Gastroesophageal sphincter (tissue), 4 donors: ENCODE measurements around the gene IQSEC1. TPM values are rescaled to one million over a fixed set of nuclear protein-coding genes. Genes with fewer than 3 reads are reported as not detected.

Experiments used
- ATAC-seq: fragments of 150-250 bp; one replicate; pipeline ENCODE4 v1.9.1; 2016; ENCODE audit warnings: mild to moderate bottlenecking, moderate library complexity
- H3K27ac ChIP-seq, 4 donors: fragments of 200-600 bp; sonication (generic) in 3 of 4; 1 replicate in 3 of 4; 2 replicates in 1 of 4; pipeline ENCODE4 v1.5.1; 2016 to 2019
- H3K27me3 ChIP-seq: fragments of 200-600 bp; sonication (generic); one replicate; pipeline ENCODE4 v1.5.1; 2019
- H3K36me3 ChIP-seq, 2 donors: fragments of 200-600 bp; sonication (generic); one replicate each; pipeline ENCODE4 v1.5.1; 2019; ENCODE audit warnings: control low read depth in 1 of 2
- H3K4me1 ChIP-seq, 3 donors: fragments of 200-600 bp; sonication (generic); 1 replicate in 2 of 3; 2 replicates in 1 of 3; pipeline ENCODE4 v1.5.1; 2016 to 2019; ENCODE audit warnings: control low read depth in 2 of 3
- H3K4me3 ChIP-seq, 2 donors: fragments of 200-600 bp; sonication (generic); one replicate each; pipeline ENCODE4 v1.5.1; 2019; ENCODE audit warnings: mild to moderate bottlenecking in 1 of 2, moderate library complexity in 1 of 2
- H3K9me3 ChIP-seq, 3 donors: fragments of 200-600 bp; sonication (generic); one replicate each; pipeline ENCODE4 v1.5.1; 2017 to 2019; ENCODE audit warnings: control low read depth in 2 of 3
- EP300 ChIP-seq: sonication (generic); formaldehyde crosslinking; IDR thresholded peaks from one replicate; pipeline ENCODE4 v1.6.1; 2017; ENCODE audit warnings: antibody characterized with exemption, mild to moderate bottlenecking
- POLR2A ChIP-seq, 2 donors: fragments of 450-650 bp; IDR thresholded peaks; one replicate each; pipeline ENCODE4 v1.6.1; 2017; ENCODE audit warnings: antibody characterized with exemption in 2 of 2, mild to moderate bottlenecking in 2 of 2, moderate library complexity in 1 of 2
- POLR2AphosphoS5 ChIP-seq: sonication (generic); formaldehyde crosslinking; IDR thresholded peaks from one replicate; pipeline ENCODE4 v1.6.1; 2017; ENCODE audit warnings: antibody characterized with exemption
- WGBS, 2 donors: methylation state at CpG; one replicate each; pipeline ENCODE4 v1.1.5; 2018; ENCODE audit warnings: low coverage in 1 of 2; 5-methylcytosine and 5-hydroxymethylcytosine counted together
- total RNA-seq, 4 donors: library from RNA; depleted of rRNA; stranded (reverse); fragments of >200 nt; gene quantifications; one replicate each; pipeline ENCODE4 v1.1.0, GENCODE V29; 2016
- TF ChIP-seq, protein P1 (sequence below), 4 experiments: fragments of 200-600 bp in 2 of 4; fragments of 450-650 bp in 2 of 4; sonication (generic) in 1 of 4; IDR thresholded peaks; one replicate each; pipeline ENCODE4 v1.5.1; 2017 to 2019; ENCODE audit warnings: antibody characterized with exemption in 4 of 4, mild to moderate bottlenecking in 2 of 4, moderate library complexity in 2 of 4

IQSEC1 gene
- total RNA-seq, 4 donors from 2014 or later = 49.5 to 104 (median 61.7) TPM

GRCh38 chr3:12903881-12904280 lies 169.3 kb downstream of the IQSEC1 start:
- WGBS, 2 donors = 80% methylated on average over 1 of the region's 7 CpGs; no CpG with 5 or more reads in 1 of the 2 donors

GRCh38 chr3:12903000-12903800 lies 170.0 kb downstream of the IQSEC1 start:
- TF ChIP-seq EP300 (no peak), POLR2AphosphoS5 (no peak), POLR2A (IDR thresholded peaks at IDR 0.05) (no peak)
- TF ChIP-seq, protein P1, sequence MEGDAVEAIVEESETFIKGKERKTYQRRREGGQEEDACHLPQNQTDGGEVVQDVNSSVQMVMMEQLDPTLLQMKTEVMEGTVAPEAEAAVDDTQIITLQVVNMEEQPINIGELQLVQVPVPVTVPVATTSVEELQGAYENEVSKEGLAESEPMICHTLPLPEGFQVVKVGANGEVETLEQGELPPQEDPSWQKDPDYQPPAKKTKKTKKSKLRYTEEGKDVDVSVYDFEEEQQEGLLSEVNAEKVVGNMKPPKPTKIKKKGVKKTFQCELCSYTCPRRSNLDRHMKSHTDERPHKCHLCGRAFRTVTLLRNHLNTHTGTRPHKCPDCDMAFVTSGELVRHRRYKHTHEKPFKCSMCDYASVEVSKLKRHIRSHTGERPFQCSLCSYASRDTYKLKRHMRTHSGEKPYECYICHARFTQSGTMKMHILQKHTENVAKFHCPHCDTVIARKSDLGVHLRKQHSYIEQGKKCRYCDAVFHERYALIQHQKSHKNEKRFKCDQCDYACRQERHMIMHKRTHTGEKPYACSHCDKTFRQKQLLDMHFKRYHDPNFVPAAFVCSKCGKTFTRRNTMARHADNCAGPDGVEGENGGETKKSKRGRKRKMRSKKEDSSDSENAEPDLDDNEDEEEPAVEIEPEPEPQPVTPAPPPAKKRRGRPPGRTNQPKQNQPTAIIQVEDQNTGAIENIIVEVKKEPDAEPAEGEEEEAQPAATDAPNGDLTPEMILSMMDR (IDR thresholded peaks at IDR 0.05) = no peak
- ATAC-seq = no peak
- Histone ChIP-seq H3K27me3 (no peaks in the 10 kb centered on the region), H3K36me3 (peaks cover 0 to 98% of the 10 kb centered on the region in 2 donors), H3K4me3 (no peak overlapping the region), H3K27ac (no peak overlapping the region), H3K4me1 (no peaks in the 10 kb centered on the region), H3K9me3 (no peaks in the 10 kb centered on the region)
- WGBS, 2 donors = 68 to 94% methylated on average over 4 to 6 of the region's 20 CpGs

More at GRCh38 chr3:12903881-12904280, 169.3 kb downstream of the IQSEC1 start:
- H3K36me3 ChIP-seq = peaks cover 0 to 98% of the 10 kb centered on the region in 2 donors
- no peak for ATAC-seq
- TF ChIP-seq, protein P1 (IDR thresholded peaks at IDR 0.05) = no peak
- TF ChIP-seq EP300 = no peak
- no peak for TF ChIP-seq POLR2A (IDR thresholded peaks at IDR 0.05)
- TF ChIP-seq POLR2AphosphoS5 = no peak
- no peaks in the 10 kb centered on the region for H3K9me3 ChIP-seq
- no peaks in the 10 kb centered on the region for H3K4me1 ChIP-seq
- H3K27ac ChIP-seq = no peak overlapping the region
- H3K27me3 ChIP-seq = no peaks in the 10 kb centered on the region
- no peak overlapping the region for H3K4me3 ChIP-seq

DNA sequence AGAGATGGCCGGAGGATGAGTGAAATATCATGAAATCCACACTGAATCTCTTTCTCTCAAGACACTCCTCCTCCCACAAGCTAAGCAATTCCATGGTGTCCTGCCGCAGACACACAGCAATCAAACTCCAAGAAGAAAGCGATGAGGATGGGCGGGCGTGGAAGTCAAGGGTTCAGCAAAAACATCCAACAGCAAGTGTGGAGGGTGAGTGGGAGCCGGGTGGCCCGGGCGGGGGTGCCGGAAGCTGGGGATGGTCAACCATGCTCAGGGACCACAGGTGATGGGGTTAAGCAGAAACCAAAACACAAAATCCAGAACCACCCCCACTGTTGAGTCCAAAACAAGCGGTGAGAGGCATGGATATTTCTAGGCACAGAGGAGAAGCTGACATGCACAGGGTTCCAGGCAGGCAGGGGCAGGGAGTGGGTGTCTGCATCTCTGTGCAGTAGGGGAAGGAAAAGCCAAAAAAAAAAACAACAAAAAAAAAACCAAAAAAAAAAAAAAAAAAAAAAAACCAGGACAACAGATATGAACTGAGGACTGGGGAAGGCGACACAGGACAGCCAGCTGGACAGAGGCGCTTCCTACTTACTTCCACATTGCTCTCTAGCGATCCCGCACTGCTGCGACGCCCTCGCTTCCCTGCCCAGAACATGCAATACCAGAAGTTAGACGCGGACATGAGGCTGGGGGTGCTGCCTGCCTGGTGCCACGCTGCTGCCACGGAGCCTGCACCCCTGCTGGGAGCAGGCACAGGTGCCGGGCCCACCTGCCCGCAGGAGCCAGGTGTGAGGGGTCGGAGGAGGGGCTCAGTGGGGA lies 170.8 kb downstream of the IQSEC1 start:
- no peak for TF ChIP-seq POLR2A (IDR thresholded peaks at IDR 0.05)
- no peak for TF ChIP-seq EP300
- TF ChIP-seq, protein P1 (IDR thresholded peaks at IDR 0.05) = no peak
- no peak for TF ChIP-seq POLR2AphosphoS5
- Histone ChIP-seq H3K4me1 (peaks cover 0 to under 1% (median 0%) of the 10 kb centered on the region in 3 donors), H3K36me3 (peaks cover 0 to 97% of the 10 kb centered on the region in 2 donors), H3K4me3 (no peak overlapping the region), H3K9me3 (no peaks in the 10 kb centered on the region), H3K27me3 (no peaks in the 10 kb centered on the region), H3K27ac (no peak overlapping the region)
- WGBS, 2 donors = 90 to 91% methylated on average over 11 to 16 of the region's 24 CpGs
- no peak for ATAC-seq

- no peak for TF ChIP-seq POLR2A (IDR thresholded peaks at IDR 0.05)
- TF ChIP-seq, protein P1 (IDR thresholded peaks at IDR 0.05) = no peak
- no peak for TF ChIP-seq POLR2AphosphoS5
- TF ChIP-seq EP300 = no peak
- no peak overlapping the region for H3K4me3 ChIP-seq
- no peaks in the 10 kb centered on the region for H3K9me3 ChIP-seq
- 83% methylated on average over 1 of the region's 6 CpGs; no CpG with 5 or more reads in 1 of the 2 donors for WGBS, 2 donors
- peaks cover 0 to 7% (median 0%) of the 10 kb centered on the region in 3 donors for H3K4me1 ChIP-seq
- peaks cover 0 to 89% of the 10 kb centered on the region in 2 donors for H3K36me3 ChIP-seq
- H3K27ac ChIP-seq = no peak overlapping the region
- no peak for ATAC-seq
- no peaks in the 10 kb centered on the region for H3K27me3 ChIP-seq
Observed at GRCh38 chr3:12901623-12902045, 171.6 kb downstream of the IQSEC1 start.
